Epithelial cell of esophagus (primary cell): ENCODE data around the gene SPDYE6.

Source experiments
- DNase-seq: peaks from one replicate; pipeline ENCODE4 v3.0.0; 2010; ENCODE audit warnings: low read depth
- H3K4me3 ChIP-seq: 2 replicates; pipeline ENCODE4 v1.5.1; 2011; ENCODE audit warnings: mild to moderate bottlenecking, low read length, control low read depth
- CTCF ChIP-seq: IDR thresholded peaks from 2 replicates; pipeline ENCODE4 v1.5.1; 2011; ENCODE audit warnings: low read depth, mild to moderate bottlenecking, low read length, control low read depth, inconsistent platforms; ENCODE audit not compliant: insufficient read depth; ENCODE audit errors: missing control alignments

Gene SPDYE6

GRCh38 chr7:102312317-102312716, 43.9 kb downstream of the SPDYE6 start:
- TF ChIP-seq CTCF, result no peak
- no peak overlapping the region for H3K4me3 ChIP-seq
- DNase-seq, result no peak

GRCh38 chr7:102310414-102310815, 45.8 kb downstream of the SPDYE6 start:
- TF ChIP-seq CTCF, result no peak
- H3K4me3 ChIP-seq, result no peak overlapping the region
- DNase-seq, result no peak

DNA sequence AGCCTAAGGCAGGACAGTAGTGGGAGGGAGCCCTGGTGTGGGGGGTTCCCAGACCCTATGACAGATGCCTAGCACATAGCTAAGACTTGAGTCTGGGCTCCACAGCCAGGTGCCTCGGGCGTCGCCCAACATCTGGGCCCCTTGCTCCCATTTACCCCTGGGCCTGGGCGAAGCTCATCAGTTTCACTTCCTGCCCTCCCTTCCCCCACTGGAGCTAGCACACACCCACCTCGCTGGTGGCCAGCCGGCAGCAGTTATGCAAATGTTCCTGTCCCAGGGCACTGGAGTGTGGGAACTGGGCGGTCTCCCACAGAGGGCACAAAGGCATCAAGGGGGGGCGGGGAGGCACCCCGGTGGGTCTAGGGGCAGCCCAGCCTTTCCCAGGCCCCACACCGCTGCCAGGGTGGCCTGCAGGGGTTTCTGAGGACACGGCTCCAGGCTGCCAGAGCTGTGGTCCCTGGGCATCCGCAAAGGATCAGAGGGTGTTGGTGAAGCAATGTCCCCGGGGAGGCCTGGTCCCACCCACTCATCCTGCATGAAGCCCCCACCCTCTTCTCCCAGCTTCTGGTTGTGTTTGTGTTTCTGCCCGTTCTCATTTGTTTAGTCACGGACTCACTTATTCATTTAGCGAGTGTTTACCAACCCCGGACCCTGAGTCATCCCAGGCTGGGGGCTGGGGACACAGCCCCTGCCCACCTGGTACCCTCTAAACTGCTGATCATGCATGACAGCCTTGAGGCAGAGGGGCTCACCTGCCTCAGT, 49.1 kb downstream of the SPDYE6 start:
- no peak for TF ChIP-seq CTCF
- H3K4me3 ChIP-seq, result no peak overlapping the region
- peak; percentile 42 for DNase-seq

- TF ChIP-seq CTCF, result no peak
- DNase-seq, result no peak
- H3K4me3 ChIP-seq, result no peak overlapping the region
Observed at GRCh38 chr7:102305414-102306268, 50.6 kb downstream of the SPDYE6 start.

- H3K4me3 ChIP-seq, result no peak overlapping the region
- no peak for DNase-seq
- TF ChIP-seq CTCF, result no peak
Observed at GRCh38 chr7:102304668-102305067, 51.6 kb downstream of the SPDYE6 start.

- no peak for TF ChIP-seq CTCF
- no peak overlapping the region for H3K4me3 ChIP-seq
Observed at GRCh38 chr7:102303669-102304422, 52.4 kb downstream of the SPDYE6 start.

More at GRCh38 chr7:102303669-102304422, 52.4 kb downstream of the SPDYE6 start:
- peak; percentile 12 for DNase-seq
